Measurements from ENCODE around the gene CORIN.
"Not testable (repeated sequence)": the region's sequence is repeated elsewhere in the genome, so short reads cannot be mapped to it uniquely, and the experiment has no call there.

CORIN gene

GRCh38 chr4:47721485-47721884, 116.4 kb downstream of the CORIN start:
- no peak for DNase-seq (ENCODE audit: low read depth)

- no peak for DNase-seq (ENCODE audit: low read depth)
Observed at GRCh38 chr4:47720787-47721186, 117.1 kb downstream of the CORIN start.

- DNase-seq (ENCODE audit: low read depth), result peak; percentile 50
Observed at GRCh38 chr4:47719576-47719975, 118.3 kb downstream of the CORIN start.

- DNase-seq (ENCODE audit: low read depth), result peak; percentile 32
Observed at GRCh38 chr4:47718696-47719095, 119.2 kb downstream of the CORIN start.

- no peak for DNase-seq (ENCODE audit: low read depth)
Observed at GRCh38 chr4:47717188-47717587, 120.7 kb downstream of the CORIN start.

GRCh38 chr4:47715716-47716416, 122.0 kb downstream of the CORIN start:
- no peak for DNase-seq (ENCODE audit: low read depth)

- DNase-seq (ENCODE audit: low read depth), result no peak
Observed at GRCh38 chr4:47714269-47714668, 123.6 kb downstream of the CORIN start.

GRCh38 chr4:47713129-47713834, 124.6 kb downstream of the CORIN start:
- DNase-seq (ENCODE audit: low read depth), result no peak

- no peak for DNase-seq (ENCODE audit: low read depth)
Observed at GRCh38 chr4:47711646-47712045, 126.2 kb downstream of the CORIN start.

- no peak for DNase-seq (ENCODE audit: low read depth)
Observed at GRCh38 chr4:47711183-47711582, 126.7 kb downstream of the CORIN start.

- not testable (repeated sequence) for DNase-seq (ENCODE audit: low read depth)
Observed at GRCh38 chr4:47706352-47706751, 131.5 kb downstream of the CORIN start.

GRCh38 chr4:47705326-47705981, 132.4 kb downstream of the CORIN start:
- DNase-seq (ENCODE audit: low read depth), result peak; percentile 37

GRCh38 chr4:47704693-47705325, 133.1 kb downstream of the CORIN start:
- peak; percentile 46 for DNase-seq (ENCODE audit: low read depth)

- DNase-seq (ENCODE audit: low read depth), result peak; percentile 77
Observed at GRCh38 chr4:47703956-47704355, 133.9 kb downstream of the CORIN start.

GRCh38 chr4:47703008-47703407, 134.9 kb downstream of the CORIN start:
- no peak for DNase-seq (ENCODE audit: low read depth)

- DNase-seq (ENCODE audit: low read depth), result no peak
Observed at GRCh38 chr4:47701286-47701685, 136.6 kb downstream of the CORIN start.

GRCh38 chr4:47698837-47699236, 139.0 kb downstream of the CORIN start:
- no peak for DNase-seq (ENCODE audit: low read depth)

GRCh38 chr4:47696823-47697222, 141.0 kb downstream of the CORIN start:
- DNase-seq (ENCODE audit: low read depth), result no peak

GRCh38 chr4:47695260-47695659, 142.6 kb downstream of the CORIN start:
- DNase-seq (ENCODE audit: low read depth), result no peak

GRCh38 chr4:47694322-47694721, 143.5 kb downstream of the CORIN start:
- no peak for DNase-seq (ENCODE audit: low read depth)

- no peak for DNase-seq (ENCODE audit: low read depth)
Observed at GRCh38 chr4:47692691-47693090, 145.2 kb downstream of the CORIN start.

- DNase-seq (ENCODE audit: low read depth), result peak; percentile 54
Observed at GRCh38 chr4:47691757-47692383, 146.0 kb downstream of the CORIN start.

Data from fibroblast of gingiva (primary cell).